Measurements from ENCODE around the gene TECTB.

- TF ChIP-seq, protein P1, sequence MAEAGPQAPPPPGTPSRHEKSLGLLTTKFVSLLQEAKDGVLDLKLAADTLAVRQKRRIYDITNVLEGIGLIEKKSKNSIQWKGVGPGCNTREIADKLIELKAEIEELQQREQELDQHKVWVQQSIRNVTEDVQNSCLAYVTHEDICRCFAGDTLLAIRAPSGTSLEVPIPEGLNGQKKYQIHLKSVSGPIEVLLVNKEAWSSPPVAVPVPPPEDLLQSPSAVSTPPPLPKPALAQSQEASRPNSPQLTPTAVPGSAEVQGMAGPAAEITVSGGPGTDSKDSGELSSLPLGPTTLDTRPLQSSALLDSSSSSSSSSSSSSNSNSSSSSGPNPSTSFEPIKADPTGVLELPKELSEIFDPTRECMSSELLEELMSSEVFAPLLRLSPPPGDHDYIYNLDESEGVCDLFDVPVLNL (CRISPR knock-in tag; IDR thresholded peaks at IDR 0.05; ENCODE audit: borderline replicate concordance, low read depth): no peak
- TF ChIP-seq, protein P2, sequence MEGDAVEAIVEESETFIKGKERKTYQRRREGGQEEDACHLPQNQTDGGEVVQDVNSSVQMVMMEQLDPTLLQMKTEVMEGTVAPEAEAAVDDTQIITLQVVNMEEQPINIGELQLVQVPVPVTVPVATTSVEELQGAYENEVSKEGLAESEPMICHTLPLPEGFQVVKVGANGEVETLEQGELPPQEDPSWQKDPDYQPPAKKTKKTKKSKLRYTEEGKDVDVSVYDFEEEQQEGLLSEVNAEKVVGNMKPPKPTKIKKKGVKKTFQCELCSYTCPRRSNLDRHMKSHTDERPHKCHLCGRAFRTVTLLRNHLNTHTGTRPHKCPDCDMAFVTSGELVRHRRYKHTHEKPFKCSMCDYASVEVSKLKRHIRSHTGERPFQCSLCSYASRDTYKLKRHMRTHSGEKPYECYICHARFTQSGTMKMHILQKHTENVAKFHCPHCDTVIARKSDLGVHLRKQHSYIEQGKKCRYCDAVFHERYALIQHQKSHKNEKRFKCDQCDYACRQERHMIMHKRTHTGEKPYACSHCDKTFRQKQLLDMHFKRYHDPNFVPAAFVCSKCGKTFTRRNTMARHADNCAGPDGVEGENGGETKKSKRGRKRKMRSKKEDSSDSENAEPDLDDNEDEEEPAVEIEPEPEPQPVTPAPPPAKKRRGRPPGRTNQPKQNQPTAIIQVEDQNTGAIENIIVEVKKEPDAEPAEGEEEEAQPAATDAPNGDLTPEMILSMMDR (IDR thresholded peaks at IDR 0.05): no peak
- no peak for TF ChIP-seq TEAD4 (CRISPR knock-in tag; IDR thresholded peaks at IDR 0.05)
- no peak for TF ChIP-seq PRDM15 (CRISPR knock-in tag; IDR thresholded peaks at IDR 0.05)
- TF ChIP-seq MAX (CRISPR knock-in tag; IDR thresholded peaks at IDR 0.05): no peak
- TF ChIP-seq, protein P3, sequence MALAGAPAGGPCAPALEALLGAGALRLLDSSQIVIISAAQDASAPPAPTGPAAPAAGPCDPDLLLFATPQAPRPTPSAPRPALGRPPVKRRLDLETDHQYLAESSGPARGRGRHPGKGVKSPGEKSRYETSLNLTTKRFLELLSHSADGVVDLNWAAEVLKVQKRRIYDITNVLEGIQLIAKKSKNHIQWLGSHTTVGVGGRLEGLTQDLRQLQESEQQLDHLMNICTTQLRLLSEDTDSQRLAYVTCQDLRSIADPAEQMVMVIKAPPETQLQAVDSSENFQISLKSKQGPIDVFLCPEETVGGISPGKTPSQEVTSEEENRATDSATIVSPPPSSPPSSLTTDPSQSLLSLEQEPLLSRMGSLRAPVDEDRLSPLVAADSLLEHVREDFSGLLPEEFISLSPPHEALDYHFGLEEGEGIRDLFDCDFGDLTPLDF (CRISPR knock-in tag; IDR thresholded peaks at IDR 0.05): no peak
- TF ChIP-seq IRF1 (CRISPR knock-in tag; IDR thresholded peaks at IDR 0.05): no peak
- no peak for TF ChIP-seq MYBL2 (CRISPR knock-in tag; IDR thresholded peaks at IDR 0.05)
- TF ChIP-seq, protein P4, sequence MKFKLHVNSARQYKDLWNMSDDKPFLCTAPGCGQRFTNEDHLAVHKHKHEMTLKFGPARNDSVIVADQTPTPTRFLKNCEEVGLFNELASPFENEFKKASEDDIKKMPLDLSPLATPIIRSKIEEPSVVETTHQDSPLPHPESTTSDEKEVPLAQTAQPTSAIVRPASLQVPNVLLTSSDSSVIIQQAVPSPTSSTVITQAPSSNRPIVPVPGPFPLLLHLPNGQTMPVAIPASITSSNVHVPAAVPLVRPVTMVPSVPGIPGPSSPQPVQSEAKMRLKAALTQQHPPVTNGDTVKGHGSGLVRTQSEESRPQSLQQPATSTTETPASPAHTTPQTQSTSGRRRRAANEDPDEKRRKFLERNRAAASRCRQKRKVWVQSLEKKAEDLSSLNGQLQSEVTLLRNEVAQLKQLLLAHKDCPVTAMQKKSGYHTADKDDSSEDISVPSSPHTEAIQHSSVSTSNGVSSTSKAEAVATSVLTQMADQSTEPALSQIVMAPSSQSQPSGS (CRISPR knock-in tag; IDR thresholded peaks at IDR 0.05; ENCODE audit: borderline replicate concordance, low read depth): no peak
- TF ChIP-seq, protein P5, sequence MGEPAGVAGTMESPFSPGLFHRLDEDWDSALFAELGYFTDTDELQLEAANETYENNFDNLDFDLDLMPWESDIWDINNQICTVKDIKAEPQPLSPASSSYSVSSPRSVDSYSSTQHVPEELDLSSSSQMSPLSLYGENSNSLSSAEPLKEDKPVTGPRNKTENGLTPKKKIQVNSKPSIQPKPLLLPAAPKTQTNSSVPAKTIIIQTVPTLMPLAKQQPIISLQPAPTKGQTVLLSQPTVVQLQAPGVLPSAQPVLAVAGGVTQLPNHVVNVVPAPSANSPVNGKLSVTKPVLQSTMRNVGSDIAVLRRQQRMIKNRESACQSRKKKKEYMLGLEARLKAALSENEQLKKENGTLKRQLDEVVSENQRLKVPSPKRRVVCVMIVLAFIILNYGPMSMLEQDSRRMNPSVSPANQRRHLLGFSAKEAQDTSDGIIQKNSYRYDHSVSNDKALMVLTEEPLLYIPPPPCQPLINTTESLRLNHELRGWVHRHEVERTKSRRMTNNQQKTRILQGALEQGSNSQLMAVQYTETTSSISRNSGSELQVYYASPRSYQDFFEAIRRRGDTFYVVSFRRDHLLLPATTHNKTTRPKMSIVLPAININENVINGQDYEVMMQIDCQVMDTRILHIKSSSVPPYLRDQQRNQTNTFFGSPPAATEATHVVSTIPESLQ (CRISPR knock-in tag; IDR thresholded peaks at IDR 0.05): no peak
- TF ChIP-seq SP1 (CRISPR knock-in tag; conservative IDR thresholded peaks at IDR 0.05): no peak
- TF ChIP-seq JAZF1 (CRISPR knock-in tag; IDR thresholded peaks at IDR 0.05): no peak
- TF ChIP-seq CBFB (CRISPR knock-in tag; IDR thresholded peaks at IDR 0.05; ENCODE audit: low read depth): no peak
- no peak for TF ChIP-seq NFYB (CRISPR knock-in tag; conservative IDR thresholded peaks at IDR 0.05; ENCODE audit: low read depth)
Observed at GRCh38 chr10:112247791-112248190, 35.4 kb upstream of the TECTB start.
